Lower leg skin (tissue), 3 donors: ENCODE data around the gene PPIG.
"Not testable (repeated sequence)": the region's sequence is repeated elsewhere in the genome, so short reads cannot be mapped to it uniquely, and the experiment has no call there.

Source experiments
- CTCF ChIP-seq, 3 donors: fragments of 450-650 bp; IDR thresholded peaks; one replicate each; pipeline ENCODE4 v1.5.1; 2016; ENCODE audit warnings: antibody characterized with exemption in 3 of 3, mild to moderate bottlenecking in 3 of 3, moderate library complexity in 2 of 3
- POLR2A ChIP-seq, 2 donors: fragments of 450-650 bp; IDR thresholded peaks; one replicate each; pipeline ENCODE4 v1.6.1; 2016 to 2017; ENCODE audit warnings: antibody characterized with exemption in 2 of 2, mild to moderate bottlenecking in 1 of 2, moderate library complexity in 1 of 2

GRCh38 chr2:169574539-169574938, 9.6 kb upstream of the PPIG start:
- not testable (repeated sequence) for TF ChIP-seq CTCF, POLR2A (IDR thresholded peaks at IDR 0.05)
